ENCODE data around the gene GNG14. TPM values are rescaled to one million over a fixed set of nuclear protein-coding genes. Genes with fewer than 3 reads are reported as not detected.

Gene GNG14
- total and polyA plus RNA-seq, 2 of the 13 experiments (the other 11 are each of a cell fraction or from before 2014, with no cell fraction given), result not detected

GRCh38 chr19:12715929-12716328 lies 28.1 kb downstream of the GNG14 start:
- DNase-seq (ENCODE audit: low spot score) (no peak), ATAC-seq (no peak), FAIRE-seq (no peak)
- Histone ChIP-seq H3K9me3 (ENCODE audit: low read length) (no peaks in the 10 kb centered on the region), H3K36me3 (replicated peaks in 1 of 2; ENCODE audit: control insufficient read depth in 1 of 2, insufficient read depth in 2 of 2, low read length in 2 of 2) (peaks cover 27 to 62% of the 10 kb centered on the region in 2 experiments), H3K4me2 (ENCODE audit: low read depth, low read length) (no peak overlapping the region), H3K9ac (ENCODE audit: insufficient read depth, low read depth, low read length) (no peak overlapping the region), H3K4me1 (ENCODE audit: insufficient read depth, low read length) (peaks cover 9% of the 10 kb centered on the region), H2AFZ (ENCODE audit: low read length) (no peak overlapping the region), H3K79me2 (ENCODE audit: insufficient read depth, low read length) (peaks cover 29% of the 10 kb centered on the region), H3K4me3 (replicated peaks in 1 of 3; ENCODE audit: insufficient read depth in 1 of 3, low read depth in 2 of 3, low read length in 3 of 3) (no peak overlapping the region), H4K20me1 (ENCODE audit: insufficient read depth, low read length) (no peaks in the 10 kb centered on the region), H3K27ac (ENCODE audit: extremely low read length, insufficient read depth, low read length) (no peak overlapping the region), H3K27me3 (ENCODE audit: control insufficient read depth in 1 of 2, insufficient read depth in 2 of 2, low read length in 2 of 2) (no peaks in the 10 kb centered on the region)
- BruUV-seq (replicated peaks), result no TSS peak
- ChIA-PET POLR2A (no interaction called here), CTCF (ENCODE audit: low intra/inter-chr PET ratio, low total read pairs) (no interaction called here)
- intact Hi-C loops (cut with micrococcal nuclease; ENCODE audit: unreplicated experiment), result no loop called here
- peak; percentile 50 for TF ChIP-seq ZNF121 (CRISPR knock-in tag; IDR thresholded peaks at IDR 0.05)
- no peak for TF ChIP-seq ZNF274 (CRISPR knock-in tag; IDR thresholded peaks at IDR 0.05)
- in situ Hi-C loops (cut with HindIII; ENCODE audit: extremely low pct_ligation_motif_present, low pct_unique_long_range_greater_than_20kb), result no loop called here
- WGBS (ENCODE audit: low lambda C conversion rate), result 100% methylated on average over 3 of the region's 3 CpGs

GRCh38 chr19:12720296-12720695 lies 32.5 kb downstream of the GNG14 start:
- Histone ChIP-seq H3K36me3 (replicated peaks in 1 of 2; ENCODE audit: control insufficient read depth in 1 of 2, insufficient read depth in 2 of 2, low read length in 2 of 2) (peaks cover 10 to 32% of the 10 kb centered on the region in 2 experiments), H3K9me3 (ENCODE audit: low read length) (no peaks in the 10 kb centered on the region), H2AFZ (ENCODE audit: low read length) (no peak overlapping the region), H4K20me1 (ENCODE audit: insufficient read depth, low read length) (no peaks in the 10 kb centered on the region), H3K4me1 (ENCODE audit: insufficient read depth, low read length) (peaks cover 9% of the 10 kb centered on the region), H3K4me3 (replicated peaks in 1 of 3; ENCODE audit: insufficient read depth in 1 of 3, low read depth in 2 of 3, low read length in 3 of 3) (peak overlapping the region; percentile 92 to 96 (median 93)), H3K27me3 (ENCODE audit: control insufficient read depth in 1 of 2, insufficient read depth in 2 of 2, low read length in 2 of 2) (no peaks in the 10 kb centered on the region; a peak in 1 of 5 replicates), H3K4me2 (ENCODE audit: low read depth, low read length) (peak overlapping the region; percentile 90), H3K27ac (ENCODE audit: extremely low read length, insufficient read depth, low read length) (peak overlapping the region; percentile 77), H3K9ac (ENCODE audit: insufficient read depth, low read depth, low read length) (peak overlapping the region; percentile 87; the same call in 1 of the 2 replicates), H3K79me2 (ENCODE audit: insufficient read depth, low read length) (peaks cover 57% of the 10 kb centered on the region)
- FAIRE-seq (no peak), DNase-seq (ENCODE audit: low spot score) (no peak), ATAC-seq (no peak)
- in situ Hi-C loops (cut with HindIII; ENCODE audit: extremely low pct_ligation_motif_present, low pct_unique_long_range_greater_than_20kb) (no loop called here), intact Hi-C loops (cut with micrococcal nuclease; ENCODE audit: unreplicated experiment) (no loop called here)
- ChIA-PET CTCF (ENCODE audit: low intra/inter-chr PET ratio, low total read pairs) (no interaction called here), POLR2A (no interaction called here)
- no TSS peak for BruUV-seq (replicated peaks)
- 95% methylated on average over 10 of the region's 10 CpGs for WGBS (ENCODE audit: low lambda C conversion rate)
- no peak for TF ChIP-seq HIVEP1 (CRISPR knock-in tag; IDR thresholded peaks at IDR 0.05)
- TF ChIP-seq ZNF567 (CRISPR knock-in tag; IDR thresholded peaks at IDR 0.05; ENCODE audit: borderline replicate concordance), result no peak
- TF ChIP-seq FOXO4 (CRISPR knock-in tag; conservative IDR thresholded peaks at IDR 0.05), result 0 out of 2 replicates have a peak, but pooled peaks have one; percentile 53
